OCI-LY1 (cell line): ENCODE data around the gene CCNJL.

Experiments used
- EZH2 ChIP-seq: fragments of 200-600 bp; sonication (generic), shearing (Covaris generic); IDR thresholded peaks from 2 replicates; pipeline ENCODE4 v1.8.0; 2017; ENCODE audit warnings: borderline replicate concordance, mixed run types, mild to moderate bottlenecking, antibody characterized with exemption, low read length, moderate library complexity, mixed read lengths
- TF ChIP-seq, protein P1 (sequence below): fragments of 200-600 bp; sonication (generic), shearing (Covaris generic); IDR thresholded peaks from 2 replicates; pipeline ENCODE4 v1.5.1; 2017; ENCODE audit warnings: mild to moderate bottlenecking, antibody characterized with exemption, low read length, moderate library complexity, mixed read lengths

DNA sequence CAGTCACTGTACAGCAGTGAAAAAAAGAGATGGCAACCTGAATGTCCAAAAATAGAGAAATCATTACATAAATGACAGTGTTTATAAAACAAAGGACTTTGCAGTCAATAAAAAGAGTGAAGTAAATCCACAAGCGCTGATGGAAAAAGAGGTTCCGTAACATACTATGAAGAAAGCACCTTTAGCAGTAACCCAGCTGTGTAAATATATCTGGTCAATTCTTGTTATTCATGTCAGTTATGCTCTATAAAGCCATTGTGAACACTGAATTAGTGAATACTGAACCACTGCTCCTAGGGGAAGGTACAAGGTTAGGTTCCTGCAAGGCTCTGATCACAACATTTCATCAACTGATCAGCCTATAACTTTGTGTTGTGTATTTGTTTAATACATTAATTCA is 39.5 kb downstream of the CCNJL start:
- TF ChIP-seq, protein P1, sequence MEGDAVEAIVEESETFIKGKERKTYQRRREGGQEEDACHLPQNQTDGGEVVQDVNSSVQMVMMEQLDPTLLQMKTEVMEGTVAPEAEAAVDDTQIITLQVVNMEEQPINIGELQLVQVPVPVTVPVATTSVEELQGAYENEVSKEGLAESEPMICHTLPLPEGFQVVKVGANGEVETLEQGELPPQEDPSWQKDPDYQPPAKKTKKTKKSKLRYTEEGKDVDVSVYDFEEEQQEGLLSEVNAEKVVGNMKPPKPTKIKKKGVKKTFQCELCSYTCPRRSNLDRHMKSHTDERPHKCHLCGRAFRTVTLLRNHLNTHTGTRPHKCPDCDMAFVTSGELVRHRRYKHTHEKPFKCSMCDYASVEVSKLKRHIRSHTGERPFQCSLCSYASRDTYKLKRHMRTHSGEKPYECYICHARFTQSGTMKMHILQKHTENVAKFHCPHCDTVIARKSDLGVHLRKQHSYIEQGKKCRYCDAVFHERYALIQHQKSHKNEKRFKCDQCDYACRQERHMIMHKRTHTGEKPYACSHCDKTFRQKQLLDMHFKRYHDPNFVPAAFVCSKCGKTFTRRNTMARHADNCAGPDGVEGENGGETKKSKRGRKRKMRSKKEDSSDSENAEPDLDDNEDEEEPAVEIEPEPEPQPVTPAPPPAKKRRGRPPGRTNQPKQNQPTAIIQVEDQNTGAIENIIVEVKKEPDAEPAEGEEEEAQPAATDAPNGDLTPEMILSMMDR = no peak
- TF ChIP-seq EZH2 = no peak
